GM18873 (cell line): Measurements from ENCODE around the gene ENPP3.

Experiments used
- ATAC-seq: cut with Tn5 transposase; IDR thresholded peaks from one replicate; pipeline ENCODE4 v1.9.1; 2021; ENCODE audit warnings: mild to moderate bottlenecking, moderate library complexity, moderate number of reproducible peaks; ENCODE audit not compliant: unreplicated experiment, low FRiP score

The ENPP3 gene

GRCh38 chr6:131636880-131637792 is at the start of gene ENPP3:
Gene ENPP3 (plus strand): TSS chr6:131637302. CDS start chr6:131637385, 83 bp downstream.
- no peak for ATAC-seq

- no peak for ATAC-seq
Observed at GRCh38 chr6:131587909-131588308, 49.2 kb upstream of the ENPP3 start.

- no peak for ATAC-seq
Observed at GRCh38 chr6:131588643-131589042, 48.5 kb upstream of the ENPP3 start.

- ATAC-seq, result no peak
Observed at GRCh38 chr6:131592935-131593334, 44.2 kb upstream of the ENPP3 start.

- ATAC-seq, result no peak
Observed at GRCh38 chr6:131594074-131594473, 43.0 kb upstream of the ENPP3 start.

GRCh38 chr6:131597446-131597845 is 39.7 kb upstream of the ENPP3 start:
- no peak for ATAC-seq

GRCh38 chr6:131600716-131601115 is 36.4 kb upstream of the ENPP3 start:
- no peak for ATAC-seq

GRCh38 chr6:131602781-131603312 is 34.3 kb upstream of the ENPP3 start:
- ATAC-seq, result no peak

GRCh38 chr6:131613296-131613925 is 23.7 kb upstream of the ENPP3 start:
- no peak for ATAC-seq

GRCh38 chr6:131615275-131615674 is 21.8 kb upstream of the ENPP3 start:
- no peak for ATAC-seq

GRCh38 chr6:131627724-131628682 is 9.1 kb upstream of the ENPP3 start, which contains the start of gene MED23:
Gene MED23 (minus strand): TSS chr6:131628242. CDS start chr6:131628049, 193 bp downstream.
- peak; percentile 93 for ATAC-seq

- ATAC-seq, result no peak
Observed at GRCh38 chr6:131628726-131629125, 8.4 kb upstream of the ENPP3 start.

- ATAC-seq, result no peak
Observed at GRCh38 chr6:131629651-131630050, 7.5 kb upstream of the ENPP3 start.

- no peak for ATAC-seq
Observed at GRCh38 chr6:131631625-131632289, 5.3 kb upstream of the ENPP3 start.

GRCh38 chr6:131635384-131636340 is 1.4 kb upstream of the ENPP3 start:
- ATAC-seq, result peak; percentile 85

- no peak for ATAC-seq
Observed at GRCh38 chr6:131638013-131638412, 911 bp downstream of the ENPP3 start.

GRCh38 chr6:131640100-131640499 is 3.0 kb downstream of the ENPP3 start:
- no peak for ATAC-seq

GRCh38 chr6:131640576-131640975 is 3.5 kb downstream of the ENPP3 start:
- ATAC-seq, result no peak

- no peak for ATAC-seq
Observed at GRCh38 chr6:131641554-131641953, 4.5 kb downstream of the ENPP3 start.
